Epithelial cell of prostate (primary cell): ENCODE results near the gene SUPT20H.

Source experiments
- DNase-seq: peaks from one replicate; pipeline ENCODE4 v3.0.0-alpha.2; 2011; ENCODE audit warnings: low read depth, low spot score
- H3K27ac ChIP-seq: fragments of 450-650 bp; 2 replicates; pipeline ENCODE4 v1.5.1; 2017; ENCODE audit warnings: mild to moderate bottlenecking

Gene SUPT20H

GRCh38 chr13:37011002-37011401 lies 48.5 kb downstream of the SUPT20H start:
- no peak for DNase-seq
- no peak overlapping the region for H3K27ac ChIP-seq

- H3K27ac ChIP-seq = no peak overlapping the region
Measured at GRCh38 chr13:37010424-37010823, 49.1 kb downstream of the SUPT20H start.

GRCh38 chr13:37009692-37010091 lies 49.8 kb downstream of the SUPT20H start:
- no peak overlapping the region for H3K27ac ChIP-seq
- DNase-seq = no peak

More at GRCh38 chr13:37010424-37010823, 49.1 kb downstream of the SUPT20H start:
- DNase-seq = no peak

GRCh38 chr13:37001921-37002250 lies 57.6 kb downstream of the SUPT20H start:
- no peak for DNase-seq
- H3K27ac ChIP-seq = peak overlapping the region; percentile 97

- peak within 1 kb of the TSS; percentile 97 for H3K27ac ChIP-seq
- DNase-seq = peak; percentile 52
Measured at GRCh38 chr13:36999054-36999714, 60.3 kb downstream of the SUPT20H start, which contains the start of gene ALG5. Gene ALG5 (minus strand): TSS chr13:36999340. CDS start chr13:36999300, 40 bp downstream.

GRCh38 chr13:36998624-36999041 lies 60.9 kb downstream of the SUPT20H start:
- peak overlapping the region; percentile 97 for H3K27ac ChIP-seq
- no peak for DNase-seq

- no peak for DNase-seq
- H3K27ac ChIP-seq = no peak overlapping the region
Measured at GRCh38 chr13:36997716-36998427, 61.6 kb downstream of the SUPT20H start.

- no peak overlapping the region for H3K27ac ChIP-seq
- no peak for DNase-seq
Measured at GRCh38 chr13:36992362-36992761, 67.1 kb downstream of the SUPT20H start.

GRCh38 chr13:36986462-36987240 lies 72.8 kb downstream of the SUPT20H start:
- DNase-seq = no peak
- peak overlapping the region; percentile 76 for H3K27ac ChIP-seq

- H3K27ac ChIP-seq = no peak overlapping the region
- no peak for DNase-seq
Measured at GRCh38 chr13:36981156-36981743, 78.2 kb downstream of the SUPT20H start.

GRCh38 chr13:36979361-36980050 lies 80.0 kb downstream of the SUPT20H start:
- H3K27ac ChIP-seq = no peak overlapping the region
- DNase-seq = no peak

GRCh38 chr13:36975172-36975571 lies 84.3 kb downstream of the SUPT20H start:
- no peak overlapping the region for H3K27ac ChIP-seq
- DNase-seq = no peak

- H3K27ac ChIP-seq = no peak overlapping the region
Measured at GRCh38 chr13:36973621-36974295, 85.7 kb downstream of the SUPT20H start.

GRCh38 chr13:36973009-36973408 lies 86.5 kb downstream of the SUPT20H start:
- no peak for DNase-seq
- no peak overlapping the region for H3K27ac ChIP-seq

More at GRCh38 chr13:36973621-36974295, 85.7 kb downstream of the SUPT20H start:
- no peak for DNase-seq

GRCh38 chr13:36966404-36966803 lies 93.1 kb downstream of the SUPT20H start:
- peak overlapping the region; percentile 84 for H3K27ac ChIP-seq
- DNase-seq = no peak

GRCh38 chr13:36965767-36966166 lies 93.7 kb downstream of the SUPT20H start:
- H3K27ac ChIP-seq = peak overlapping the region; percentile 84

GRCh38 chr13:36959456-36960116 lies 99.9 kb downstream of the SUPT20H start:
- DNase-seq = no peak
- H3K27ac ChIP-seq = no peak overlapping the region

More at GRCh38 chr13:36965767-36966166, 93.7 kb downstream of the SUPT20H start:
- DNase-seq = peak; percentile 78
